NOMO-1 (cell line): Measurements from ENCODE around the gene RBM38.
A peak's percentile ranks its signal among the peaks of the same experiment; 100 is the strongest.
"Not testable (repeated sequence)": the region's sequence is repeated elsewhere in the genome, so short reads cannot be mapped to it uniquely, and the experiment has no call there.

ENCODE experiments used
- DNase-seq, 2 experiments: peaks; one replicate each; lab custom pipeline; 2025; ENCODE audit not compliant: unreplicated experiment in 2 of 2; lab: John Stamatoyannopoulos, UW

The RBM38 gene

GRCh38 chr20:57390604-57391438, at the start of gene RBM38:
RBM38 (plus strand) TSS chr20:57391396; CDS start chr20:57391582, 186 bp downstream.
- peak; percentile 51 to 73 for DNase-seq

GRCh38 chr20:57341663-57342062, 49.5 kb upstream of the RBM38 start:
- DNase-seq: no peak

- DNase-seq: no peak
Measured at GRCh38 chr20:57342829-57343228, 48.4 kb upstream of the RBM38 start.

GRCh38 chr20:57346477-57346876, 44.7 kb upstream of the RBM38 start:
- DNase-seq: peak; percentile 23 to 72

- no peak for DNase-seq
Measured at GRCh38 chr20:57347393-57347792, 43.8 kb upstream of the RBM38 start.

GRCh38 chr20:57348200-57348921, 42.8 kb upstream of the RBM38 start:
- DNase-seq: not testable (repeated sequence)

GRCh38 chr20:57348922-57349574, 42.1 kb upstream of the RBM38 start:
- DNase-seq: not testable (repeated sequence)

- DNase-seq: no peak
Measured at GRCh38 chr20:57350081-57350710, 41.0 kb upstream of the RBM38 start.

GRCh38 chr20:57350726-57351041, 40.5 kb upstream of the RBM38 start:
- DNase-seq: not testable (repeated sequence)

GRCh38 chr20:57351042-57351783, 40.0 kb upstream of the RBM38 start, which contains the start of gene RAE1:
RAE1 (plus strand) TSS chr20:57351255; CDS start chr20:57354039, 2,784 bp downstream.
- DNase-seq: peak; percentile 87 to 89

GRCh38 chr20:57352305-57352704, 38.9 kb upstream of the RBM38 start:
- DNase-seq: no peak

- no peak for DNase-seq
Measured at GRCh38 chr20:57353351-57353750, 37.8 kb upstream of the RBM38 start.

GRCh38 chr20:57361517-57361916, 29.7 kb upstream of the RBM38 start:
- no peak for DNase-seq

- no peak for DNase-seq
Measured at GRCh38 chr20:57364451-57364850, 26.7 kb upstream of the RBM38 start.

GRCh38 chr20:57369596-57369995, 21.6 kb upstream of the RBM38 start:
- DNase-seq: peak in 1 of 2 experiments; percentile 24

- DNase-seq: no peak
Measured at GRCh38 chr20:57370316-57370715, 20.9 kb upstream of the RBM38 start.

GRCh38 chr20:57371363-57371762, 19.8 kb upstream of the RBM38 start:
- DNase-seq: no peak

- DNase-seq: no peak
Measured at GRCh38 chr20:57372157-57372556, 19.0 kb upstream of the RBM38 start.

GRCh38 chr20:57372581-57373350, 18.4 kb upstream of the RBM38 start:
- no peak for DNase-seq
